Suprapubic skin (tissue), 2 donors: ENCODE measurements around the gene TREML4.
"Not testable (repeated sequence)": the region's sequence is repeated elsewhere in the genome, so short reads cannot be mapped to it uniquely, and the experiment has no call there.

ENCODE experiments used
- EP300 ChIP-seq: sonication (generic); formaldehyde crosslinking; IDR thresholded peaks from one replicate; pipeline ENCODE4 v1.6.1; 2017; ENCODE audit warnings: antibody characterized with exemption
- POLR2A ChIP-seq, 2 donors: fragments of 450-650 bp; IDR thresholded peaks; one replicate each; pipeline ENCODE4 v1.6.1; 2017; ENCODE audit warnings: antibody characterized with exemption in 2 of 2, mild to moderate bottlenecking in 2 of 2, moderate library complexity in 2 of 2

- not testable (repeated sequence) for TF ChIP-seq EP300; POLR2A (IDR thresholded peaks at IDR 0.05)
Measured at GRCh38 chr6:41246529-41246928, 18.4 kb downstream of the TREML4 start.
